ENCODE results near the gene SNRNP70.

Gene SNRNP70

GRCh38 chr19:49097453-49098288 is 12.4 kb downstream of the SNRNP70 start:
- DNase-seq (ENCODE audit: low spot score), result peak; percentile 51

GRCh38 chr19:49098795-49099194 is 13.5 kb downstream of the SNRNP70 start:
- DNase-seq (ENCODE audit: low spot score) (no peak), FAIRE-seq (no peak)

More at GRCh38 chr19:49097453-49098288, 12.4 kb downstream of the SNRNP70 start:
- no peak for FAIRE-seq

- DNase-seq (ENCODE audit: low spot score) (no peak), FAIRE-seq (no peak)
Observed at GRCh38 chr19:49101160-49101559, 15.9 kb downstream of the SNRNP70 start.

GRCh38 chr19:49102303-49102702 is 17.1 kb downstream of the SNRNP70 start:
- FAIRE-seq (no peak), DNase-seq (ENCODE audit: low spot score) (no peak)

- FAIRE-seq, result no peak
- DNase-seq (ENCODE audit: low spot score), result no peak
Observed at GRCh38 chr19:49103331-49104085, 18.3 kb downstream of the SNRNP70 start.

GRCh38 chr19:49104229-49104864 is 19.1 kb downstream of the SNRNP70 start:
- DNase-seq (ENCODE audit: low spot score) (no peak), FAIRE-seq (no peak)

- FAIRE-seq (no peak), DNase-seq (ENCODE audit: low spot score) (peak; percentile 17)
Observed at GRCh38 chr19:49106648-49107135, 21.4 kb downstream of the SNRNP70 start.

- DNase-seq (ENCODE audit: low spot score) (no peak), FAIRE-seq (no peak)
Observed at GRCh38 chr19:49107625-49108459, 22.6 kb downstream of the SNRNP70 start.

- FAIRE-seq (no peak), DNase-seq (ENCODE audit: low spot score) (no peak)
Observed at GRCh38 chr19:49109051-49109450, 23.8 kb downstream of the SNRNP70 start.

- no peak for FAIRE-seq
- DNase-seq (ENCODE audit: low spot score), result no peak
Observed at GRCh38 chr19:49109569-49110233, 24.4 kb downstream of the SNRNP70 start.

- no peak for DNase-seq (ENCODE audit: low spot score)
- no peak for FAIRE-seq
Observed at GRCh38 chr19:49110567-49110966, 25.3 kb downstream of the SNRNP70 start.

GRCh38 chr19:49111218-49111998 is 26.2 kb downstream of the SNRNP70 start:
- FAIRE-seq, result no peak

GRCh38 chr19:49113762-49114629 is 28.7 kb downstream of the SNRNP70 start, which contains the start of gene LIN7B:
TSS of gene LIN7B (plus strand) at chr19:49114370. CDS start at chr19:49114405, 35 bp downstream.
- FAIRE-seq (no peak), DNase-seq (ENCODE audit: low spot score) (peak; percentile 48)

More at GRCh38 chr19:49111218-49111998, 26.2 kb downstream of the SNRNP70 start:
- DNase-seq (ENCODE audit: low spot score), result no peak

GRCh38 chr19:49114630-49115363 is 29.5 kb downstream of the SNRNP70 start:
- FAIRE-seq (no peak), DNase-seq (ENCODE audit: low spot score) (no peak)

- DNase-seq (ENCODE audit: low spot score), result no peak
- no peak for FAIRE-seq
Observed at GRCh38 chr19:49116544-49116943, 31.3 kb downstream of the SNRNP70 start.

GRCh38 chr19:49117677-49118564 is 32.7 kb downstream of the SNRNP70 start:
- DNase-seq (ENCODE audit: low spot score) (no peak), FAIRE-seq (no peak)

All from RCC 7860 (cell line).